GM19467 (cell line): ENCODE data around the gene ACACB.
"Not testable (repeated sequence)": the region's sequence is repeated elsewhere in the genome, so short reads cannot be mapped to it uniquely, and the experiment has no call there.

Experiments used
- ATAC-seq: cut with Tn5 transposase; IDR thresholded peaks from one replicate; pipeline ENCODE4 v1.9.1; 2021; ENCODE audit warnings: mild to moderate bottlenecking, moderate library complexity; ENCODE audit not compliant: unreplicated experiment

The ACACB gene

GRCh38 chr12:109139360-109139759 lies 23.0 kb downstream of the ACACB start:
- no peak for ATAC-seq

- ATAC-seq = no peak
Measured at GRCh38 chr12:109139791-109140190, 23.4 kb downstream of the ACACB start.

GRCh38 chr12:109140560-109140959 lies 24.2 kb downstream of the ACACB start:
- ATAC-seq = no peak

GRCh38 chr12:109144224-109144623 lies 27.8 kb downstream of the ACACB start:
- ATAC-seq = no peak

- ATAC-seq = not testable (repeated sequence)
Measured at GRCh38 chr12:109147126-109147525, 30.7 kb downstream of the ACACB start.

GRCh38 chr12:109147954-109148353 lies 31.6 kb downstream of the ACACB start:
- ATAC-seq = no peak

- no peak for ATAC-seq
Measured at GRCh38 chr12:109150124-109150640, 33.8 kb downstream of the ACACB start.

- ATAC-seq = no peak
Measured at GRCh38 chr12:109151457-109151856, 35.1 kb downstream of the ACACB start.

- no peak for ATAC-seq
Measured at GRCh38 chr12:109153821-109154441, 37.5 kb downstream of the ACACB start.

GRCh38 chr12:109154451-109155438 lies 38.4 kb downstream of the ACACB start:
- no peak for ATAC-seq

- no peak for ATAC-seq
Measured at GRCh38 chr12:109156036-109156435, 39.6 kb downstream of the ACACB start.

- no peak for ATAC-seq
Measured at GRCh38 chr12:109156586-109156985, 40.2 kb downstream of the ACACB start.

- ATAC-seq = no peak
Measured at GRCh38 chr12:109157986-109158385, 41.6 kb downstream of the ACACB start.

GRCh38 chr12:109160433-109160832 lies 44.0 kb downstream of the ACACB start:
- ATAC-seq = no peak

GRCh38 chr12:109160873-109161272 lies 44.5 kb downstream of the ACACB start:
- no peak for ATAC-seq

GRCh38 chr12:109162551-109162950 lies 46.2 kb downstream of the ACACB start:
- no peak for ATAC-seq

- no peak for ATAC-seq
Measured at GRCh38 chr12:109163167-109163566, 46.8 kb downstream of the ACACB start.

- no peak for ATAC-seq
Measured at GRCh38 chr12:109165599-109165998, 49.2 kb downstream of the ACACB start.

GRCh38 chr12:109166371-109166770 lies 50.0 kb downstream of the ACACB start:
- ATAC-seq = no peak

GRCh38 chr12:109167781-109168180 lies 51.4 kb downstream of the ACACB start:
- no peak for ATAC-seq

GRCh38 chr12:109169262-109169661 lies 52.9 kb downstream of the ACACB start:
- ATAC-seq = no peak

GRCh38 chr12:109169686-109170085 lies 53.3 kb downstream of the ACACB start:
- ATAC-seq = no peak
